ENCODE data around the gene EVA1A.

Gene EVA1A

GRCh38 chr2:75517547-75518230 lies 43.0 kb downstream of the EVA1A start:
- no peak for DNase-seq (ENCODE audit: insufficient read length, low spot score)
- no peak for TF ChIP-seq POLR2A (IDR thresholded peaks at IDR 0.05; ENCODE audit: low read depth, low read length)
- FAIRE-seq: no peak

GRCh38 chr2:75516378-75517360 lies 44.1 kb downstream of the EVA1A start:
- no peak for TF ChIP-seq POLR2A (IDR thresholded peaks at IDR 0.05; ENCODE audit: low read depth, low read length)
- FAIRE-seq (no peak), DNase-seq (ENCODE audit: insufficient read length, low spot score) (no peak)

- no peak for TF ChIP-seq POLR2A (IDR thresholded peaks at IDR 0.05; ENCODE audit: low read depth, low read length)
- DNase-seq (ENCODE audit: insufficient read length, low spot score): no peak
- no peak for FAIRE-seq
Measured at GRCh38 chr2:75515584-75516368, 45.0 kb downstream of the EVA1A start.

- TF ChIP-seq POLR2A (IDR thresholded peaks at IDR 0.05; ENCODE audit: low read depth, low read length): no peak
- DNase-seq (ENCODE audit: insufficient read length, low spot score) (no peak), FAIRE-seq (no peak)
Measured at GRCh38 chr2:75513616-75514170, 47.0 kb downstream of the EVA1A start.

- DNase-seq (ENCODE audit: insufficient read length, low spot score) (no peak), FAIRE-seq (no peak)
- TF ChIP-seq POLR2A (IDR thresholded peaks at IDR 0.05; ENCODE audit: low read depth, low read length): no peak
Measured at GRCh38 chr2:75512455-75513212, 48.1 kb downstream of the EVA1A start.

GRCh38 chr2:75506101-75506697 lies 54.5 kb downstream of the EVA1A start:
- TF ChIP-seq POLR2A (IDR thresholded peaks at IDR 0.05; ENCODE audit: low read depth, low read length): no peak
- FAIRE-seq (no peak), DNase-seq (ENCODE audit: insufficient read length, low spot score) (no peak)

- no peak for FAIRE-seq
- DNase-seq (ENCODE audit: insufficient read length, low spot score): no peak
- no peak for TF ChIP-seq POLR2A (IDR thresholded peaks at IDR 0.05; ENCODE audit: low read depth, low read length)
Measured at GRCh38 chr2:75505012-75505411, 55.7 kb downstream of the EVA1A start.

GRCh38 chr2:75503048-75503607 lies 57.6 kb downstream of the EVA1A start:
- no peak for TF ChIP-seq POLR2A (IDR thresholded peaks at IDR 0.05; ENCODE audit: low read depth, low read length)
- DNase-seq (ENCODE audit: insufficient read length, low spot score) (peak; percentile 50), FAIRE-seq (peak; percentile 95)

- no peak for FAIRE-seq
- no peak for TF ChIP-seq POLR2A (IDR thresholded peaks at IDR 0.05; ENCODE audit: low read depth, low read length)
- DNase-seq (ENCODE audit: insufficient read length, low spot score): no peak
Measured at GRCh38 chr2:75500633-75501032, 60.1 kb downstream of the EVA1A start.

GRCh38 chr2:75499534-75499933 lies 61.2 kb downstream of the EVA1A start:
- DNase-seq (ENCODE audit: insufficient read length, low spot score): no peak
- no peak for TF ChIP-seq POLR2A (IDR thresholded peaks at IDR 0.05; ENCODE audit: low read depth, low read length)
- no peak for FAIRE-seq

GRCh38 chr2:75498907-75499306 lies 61.8 kb downstream of the EVA1A start:
- no peak for TF ChIP-seq POLR2A (IDR thresholded peaks at IDR 0.05; ENCODE audit: low read depth, low read length)
- no peak for FAIRE-seq
- DNase-seq (ENCODE audit: insufficient read length, low spot score): no peak

GRCh38 chr2:75497256-75497655 lies 63.5 kb downstream of the EVA1A start:
- FAIRE-seq: no peak
- no peak for DNase-seq (ENCODE audit: insufficient read length, low spot score)
- no peak for TF ChIP-seq POLR2A (IDR thresholded peaks at IDR 0.05; ENCODE audit: low read depth, low read length)
